ENCODE measurements around the gene FAM43B.

DNA sequence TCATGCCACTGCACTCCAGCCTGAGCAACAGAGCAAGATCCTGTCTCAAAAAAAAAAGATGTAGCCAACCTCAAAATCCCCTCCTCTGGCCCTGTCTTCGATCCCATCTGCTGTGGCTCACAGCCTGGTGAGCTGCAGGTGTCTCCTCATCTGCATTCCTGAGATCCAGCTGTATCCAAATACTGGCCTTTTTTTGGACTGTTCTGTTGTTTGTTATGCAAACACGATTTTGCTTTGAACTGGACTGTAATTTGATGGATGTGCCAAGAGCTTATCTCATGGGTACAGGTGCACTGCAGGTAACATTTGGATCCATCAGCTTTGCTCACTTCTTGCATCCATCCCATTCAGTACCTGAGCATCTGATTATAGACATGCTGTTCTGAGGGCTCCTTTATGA is 14.1 kb upstream of the FAM43B start:
- TF ChIP-seq POLR2A (IDR thresholded peaks at IDR 0.05) (no peak), CTCF (IDR thresholded peaks at IDR 0.05) (no peak)
